ENCODE measurements around the gene BBX.

GRCh38 chr3:107557743-107558142 lies 35.0 kb downstream of the BBX start:
- no peak for TF ChIP-seq POLR2A (IDR thresholded peaks at IDR 0.05; ENCODE audit: low read depth, low read length)
- no peak for TF ChIP-seq TAF1 (IDR thresholded peaks at IDR 0.05; ENCODE audit: borderline replicate concordance, low read depth, low read length)

Measured in GM12892 (cell line).